GM19099 (cell line): ENCODE measurements around the gene ERG.

ENCODE experiments used
- POLR2A ChIP-seq: IDR thresholded peaks from 3 replicates; pipeline ENCODE4 v1.6.1; 2011; ENCODE audit warnings: low read depth; ENCODE audit not compliant: insufficient read length; ENCODE audit errors: extremely low read depth

The ERG gene

GRCh38 chr21:38489729-38490128 lies 8.5 kb downstream of the ERG start:
- TF ChIP-seq POLR2A = no peak

GRCh38 chr21:38489271-38489652 lies 9.0 kb downstream of the ERG start:
- TF ChIP-seq POLR2A = no peak

DNA sequence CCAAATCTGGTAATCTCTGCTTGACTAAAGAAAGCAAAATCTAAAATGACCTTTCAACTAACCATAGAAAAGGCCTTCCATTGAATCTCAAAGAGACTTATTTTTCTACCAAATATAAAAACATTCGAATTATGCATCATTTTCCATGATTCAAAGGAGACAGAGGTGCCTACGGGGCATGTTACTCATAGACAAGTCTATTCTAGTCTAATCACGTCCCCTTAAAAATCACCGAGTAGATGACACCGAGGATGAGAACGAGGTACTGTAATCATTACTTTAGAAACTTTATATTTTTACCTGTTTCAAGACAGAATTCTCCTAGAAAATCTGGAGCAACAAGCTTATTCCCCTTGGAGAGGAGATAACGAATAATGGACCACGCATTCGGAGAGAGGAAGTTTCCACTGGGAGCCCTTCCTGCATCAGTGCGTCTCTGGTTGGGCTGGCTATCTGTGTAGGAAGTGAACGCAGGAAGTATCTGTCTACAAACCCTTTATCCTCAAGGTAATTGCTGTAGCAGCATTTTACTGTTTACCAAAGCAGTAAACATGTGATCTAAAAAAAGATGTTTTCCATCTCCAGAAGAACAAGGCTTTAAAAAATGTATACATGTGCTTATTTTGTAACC lies 9.5 kb downstream of the ERG start:
- no peak for TF ChIP-seq POLR2A

- no peak for TF ChIP-seq POLR2A
These were observed 10.2 kb downstream of the ERG start for GRCh38 chr21:38487901-38488639.

DNA sequence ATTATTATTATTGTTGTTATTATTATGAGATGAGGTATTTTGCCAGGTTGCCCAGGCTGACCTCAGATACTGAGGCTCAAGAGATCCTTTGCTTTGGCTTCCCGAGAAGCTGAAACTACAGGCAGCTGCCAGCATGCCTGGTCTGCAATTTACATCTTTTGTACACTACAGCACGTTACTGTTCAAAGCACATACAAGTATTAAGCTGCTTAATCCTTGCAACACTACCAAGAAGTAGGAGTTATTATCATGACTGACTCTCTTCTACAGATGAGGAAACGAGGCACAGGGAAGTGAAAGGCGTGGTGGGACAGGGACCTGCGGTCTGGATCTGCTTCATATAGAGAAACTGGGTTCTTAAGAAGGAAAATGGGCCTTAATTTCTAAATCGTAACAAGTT lies 11.6 kb downstream of the ERG start:
- TF ChIP-seq POLR2A = no peak

GRCh38 chr21:38486221-38486620 lies 12.1 kb downstream of the ERG start:
- no peak for TF ChIP-seq POLR2A

GRCh38 chr21:38479641-38480525 lies 18.4 kb downstream of the ERG start:
- TF ChIP-seq POLR2A = no peak

GRCh38 chr21:38478782-38479181 lies 19.5 kb downstream of the ERG start:
- no peak for TF ChIP-seq POLR2A

GRCh38 chr21:38477226-38477625 lies 21.1 kb downstream of the ERG start:
- TF ChIP-seq POLR2A = no peak

DNA sequence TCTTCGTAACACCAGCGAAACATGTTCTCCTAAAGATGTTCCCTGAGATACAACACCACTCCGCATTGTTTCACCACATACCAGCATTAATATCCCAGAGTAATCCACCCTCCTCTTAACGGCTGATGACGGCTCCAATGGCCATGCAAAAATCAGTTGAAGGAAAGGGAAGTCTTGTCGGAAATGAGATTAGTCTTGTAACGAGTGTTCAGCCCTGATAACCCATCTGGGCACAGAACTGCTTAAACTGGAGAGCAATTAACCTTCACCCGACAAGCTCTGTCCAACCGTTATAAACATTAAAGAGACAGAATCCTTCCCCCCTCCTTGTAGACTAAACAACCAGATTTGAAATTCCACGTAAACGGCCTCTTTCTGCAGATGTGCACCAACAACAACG lies 21.9 kb downstream of the ERG start:
- no peak for TF ChIP-seq POLR2A

DNA sequence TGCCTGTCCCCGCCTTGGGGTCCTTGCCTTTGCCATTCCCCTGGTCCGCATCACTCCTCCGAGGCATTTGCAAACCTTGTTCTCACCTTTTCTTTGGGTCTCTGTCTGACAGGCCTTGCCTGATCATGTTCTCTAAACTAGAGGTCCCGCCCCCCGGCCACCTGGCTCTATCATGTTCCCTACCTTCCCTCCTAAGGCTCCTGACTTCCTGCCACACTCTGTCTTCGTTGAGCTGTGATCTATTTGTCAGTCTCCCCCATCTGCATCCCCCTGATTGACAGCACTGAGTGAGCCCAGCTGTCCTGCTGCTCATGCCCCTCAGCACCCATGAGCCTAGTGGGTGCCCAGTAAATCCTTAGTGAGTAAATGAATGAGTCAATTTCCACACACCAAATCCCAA lies 22.8 kb downstream of the ERG start:
- TF ChIP-seq POLR2A = no peak

DNA sequence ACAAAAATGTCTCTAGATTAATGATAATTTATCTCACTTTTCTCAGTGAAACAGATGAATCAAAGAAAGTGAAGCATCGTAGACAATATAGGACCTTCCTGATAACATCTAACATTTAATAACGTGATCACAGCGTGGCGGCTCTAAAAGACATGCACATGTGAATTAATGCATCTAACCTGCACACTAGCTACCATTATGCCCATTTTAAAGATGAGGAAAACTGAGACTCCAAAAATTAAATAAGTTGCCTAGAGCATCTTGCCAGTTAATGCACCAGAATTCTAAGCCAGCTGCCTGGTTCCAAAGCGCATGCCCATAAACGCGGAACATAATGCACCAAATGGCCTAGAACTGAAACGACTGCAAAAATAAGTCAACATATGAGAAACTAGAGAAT lies 23.5 kb downstream of the ERG start:
- no peak for TF ChIP-seq POLR2A

GRCh38 chr21:38474124-38474523 lies 24.2 kb downstream of the ERG start:
- TF ChIP-seq POLR2A = no peak

DNA sequence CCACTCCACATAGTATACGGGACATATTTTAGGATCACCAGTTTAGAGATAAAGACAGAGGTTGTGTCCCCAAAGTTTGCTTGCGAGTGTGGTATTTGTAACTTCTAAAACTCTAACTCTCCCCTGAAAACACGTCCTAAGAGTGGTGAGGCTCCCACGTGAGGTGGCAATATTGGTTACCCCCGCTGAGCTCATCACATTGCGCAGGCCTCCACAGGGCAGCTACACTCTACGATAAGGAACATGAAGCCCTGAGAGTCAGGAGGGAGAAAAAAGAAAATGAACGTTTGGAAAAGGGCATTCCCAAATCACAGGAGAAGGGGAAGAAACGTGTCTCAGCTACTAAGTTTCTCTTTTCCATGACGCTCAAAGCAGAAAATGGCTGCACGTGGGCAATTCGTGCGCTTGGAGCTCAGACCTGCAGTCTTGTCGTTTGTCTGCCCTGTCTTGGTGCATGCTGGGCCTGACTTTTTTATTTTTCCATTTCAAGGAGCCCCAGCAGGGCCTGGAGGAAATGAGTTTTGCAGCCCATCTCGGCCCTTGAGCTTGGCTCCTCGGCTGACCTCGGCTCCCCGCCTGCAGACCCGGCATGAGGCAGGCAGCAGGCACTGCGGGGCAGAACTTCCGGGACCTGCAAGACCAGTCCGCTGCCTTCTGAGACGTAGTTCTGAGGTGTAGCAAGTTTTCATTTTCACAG lies 25.7 kb downstream of the ERG start:
- TF ChIP-seq POLR2A = no peak

- no peak for TF ChIP-seq POLR2A
These were observed 26.5 kb downstream of the ERG start for GRCh38 chr21:38471766-38472165.
